Left ventricle myocardium superior (tissue), 1 donor: ENCODE data around the gene KLF6. TPM values are rescaled to one million over a fixed set of nuclear protein-coding genes. Genes with fewer than 3 reads are reported as not detected.

Experiments used
- ATAC-seq: fragments of 200-7000 bp; cut with Tn5 transposase; one replicate; pipeline ENCODE4 v1.9.1; 2020; ENCODE audit warnings: mild to moderate bottlenecking, moderate library complexity
- DNase-seq: peaks from one replicate; pipeline ENCODE4 v3.0.0-alpha.2; 2020
- intact Hi-C: fragments of 100-400 bp; cut with micrococcal nuclease; formaldehyde crosslinking; loops from one replicate; pipeline ENCODE4 v1.11.0; 2022
- total RNA-seq: library from RNA; stranded (reverse); fragmentation: NEBNext Ultra II Directional; extraction: Animal tissue kit (Norgen Biotek cat#: 25700); gene quantifications from one replicate; pipeline ENCODE4 v1.2.1, GENCODE V29; 2021
- donor health status: DM: no; HTN: yes; CAD: no; lungs with severe emphysema.

Gene KLF6
- total RNA-seq, 1 donor from 2014 or later: 62.0 TPM

DNA sequence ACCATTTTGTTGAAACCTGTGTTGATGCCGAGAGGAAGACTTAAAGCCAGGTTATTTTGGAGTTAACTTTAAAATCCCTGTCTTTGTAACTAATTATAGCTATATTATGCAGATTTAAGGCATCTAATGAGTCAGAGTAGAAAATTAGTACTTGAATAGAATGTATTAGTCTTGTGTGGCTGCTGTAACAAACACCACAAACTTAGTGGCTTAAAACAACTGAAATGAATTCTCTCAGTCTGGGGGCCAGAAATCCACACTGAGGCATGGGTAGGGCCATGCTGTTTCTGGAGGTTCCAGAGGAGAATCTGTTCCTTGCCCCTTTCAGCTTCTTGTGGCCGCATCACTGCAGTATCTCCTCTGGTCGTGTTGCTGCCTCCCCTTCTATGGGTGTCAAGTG is 8.5 kb upstream of the KLF6 start:
- DNase-seq (no peak), ATAC-seq (no peak)
- intact Hi-C loops: no loop called here

DNA sequence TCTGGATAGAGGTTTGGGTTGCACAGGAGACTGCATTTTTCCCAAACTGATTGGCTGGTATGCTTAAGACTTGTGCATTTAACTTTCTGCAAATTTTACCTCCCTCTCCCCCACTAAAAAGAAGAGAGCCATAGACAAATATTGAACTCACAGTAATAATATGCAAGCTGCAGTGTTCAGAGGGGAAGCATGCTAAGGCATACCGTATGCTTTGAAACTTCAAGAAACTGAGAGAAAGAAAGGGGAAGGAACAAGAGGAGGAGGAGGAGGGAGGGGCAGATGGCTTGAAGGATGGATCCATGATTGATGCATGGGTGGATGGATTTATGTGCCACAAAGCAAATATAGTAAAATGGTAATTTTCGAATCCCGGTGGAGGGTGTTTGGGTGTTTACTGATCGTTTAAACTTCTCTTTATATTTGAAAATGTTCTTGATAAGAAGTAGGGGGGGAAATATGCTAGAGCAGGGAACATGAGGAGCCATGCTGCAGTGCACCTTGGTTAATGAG is 7.8 kb upstream of the KLF6 start:
- intact Hi-C loops: no loop called here
- ATAC-seq: no peak
- DNase-seq: no peak

DNA sequence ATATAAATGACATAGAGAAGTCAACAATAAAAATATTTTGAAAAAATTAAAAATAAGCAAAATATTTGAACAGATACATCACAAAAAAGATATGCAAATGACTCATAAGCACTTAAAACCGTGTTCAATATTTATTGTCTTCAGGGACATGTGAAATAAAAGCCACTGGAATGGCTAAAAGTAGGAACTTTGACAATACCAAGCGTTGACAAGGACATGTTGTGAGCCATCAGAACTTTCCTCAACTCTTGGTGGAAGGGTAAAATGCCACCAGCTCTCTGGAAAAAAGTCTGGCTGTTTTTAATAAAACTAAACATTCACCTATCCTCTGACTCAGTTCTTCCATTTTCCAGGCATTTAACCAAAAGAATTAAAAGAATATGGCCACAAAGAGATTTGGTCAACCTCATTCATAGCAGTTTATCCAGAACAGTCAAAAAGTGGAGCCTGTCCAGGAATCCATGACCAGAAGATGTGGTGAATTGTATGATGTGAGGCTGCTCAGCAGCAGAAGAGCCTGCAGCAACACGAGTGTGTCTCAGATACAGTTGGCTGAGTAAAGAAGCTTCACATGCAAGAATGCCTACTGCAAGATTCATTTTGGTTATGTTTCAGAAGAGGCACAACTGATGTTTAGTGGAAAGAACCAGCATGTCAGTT is 7.1 kb upstream of the KLF6 start:
- intact Hi-C loops: no loop called here
- no peak for DNase-seq
- no peak for ATAC-seq

DNA sequence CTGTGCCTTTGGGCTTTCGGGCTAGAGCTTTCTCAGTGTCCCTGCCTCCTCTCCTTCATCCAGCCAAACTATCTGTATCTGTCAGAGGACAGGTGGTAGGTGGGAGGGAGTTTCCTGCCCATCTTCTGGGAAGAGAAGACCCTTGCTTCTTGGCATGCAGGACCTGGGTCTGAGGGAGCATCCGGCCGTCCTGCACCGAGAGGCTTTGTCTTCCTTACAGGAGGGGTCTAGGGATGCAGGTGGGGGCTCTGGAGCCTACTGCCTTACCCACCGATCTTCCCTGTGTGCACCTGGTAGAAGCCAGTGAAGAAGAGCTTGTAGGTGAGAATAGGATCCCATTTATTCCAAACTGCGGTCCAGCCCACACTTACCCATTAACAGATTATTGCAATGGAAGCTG is 5.8 kb upstream of the KLF6 start:
- DNase-seq (no peak), ATAC-seq (no peak)
- intact Hi-C loops: no loop called here

DNA sequence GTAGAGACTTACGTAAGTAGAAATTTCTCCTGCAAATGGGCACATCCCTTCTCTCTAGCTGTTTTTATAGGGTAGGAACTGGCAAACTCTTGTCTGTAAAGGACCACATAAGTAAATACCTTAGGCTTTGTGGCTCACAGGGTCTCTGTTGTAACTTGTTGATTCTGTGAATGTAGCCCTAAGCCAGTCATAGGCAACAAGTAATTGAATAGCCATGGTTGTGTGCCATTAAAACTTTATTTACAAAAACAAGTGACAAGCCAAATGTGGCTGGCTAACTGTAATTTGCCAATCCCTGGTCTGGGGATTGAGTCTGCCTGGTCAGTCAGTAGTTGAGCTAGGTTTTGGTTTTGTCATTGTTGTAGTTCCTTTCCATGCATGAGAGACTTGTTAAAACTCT is 5.3 kb upstream of the KLF6 start:
- intact Hi-C loops: no loop called here
- no peak for DNase-seq
- ATAC-seq: no peak

DNA sequence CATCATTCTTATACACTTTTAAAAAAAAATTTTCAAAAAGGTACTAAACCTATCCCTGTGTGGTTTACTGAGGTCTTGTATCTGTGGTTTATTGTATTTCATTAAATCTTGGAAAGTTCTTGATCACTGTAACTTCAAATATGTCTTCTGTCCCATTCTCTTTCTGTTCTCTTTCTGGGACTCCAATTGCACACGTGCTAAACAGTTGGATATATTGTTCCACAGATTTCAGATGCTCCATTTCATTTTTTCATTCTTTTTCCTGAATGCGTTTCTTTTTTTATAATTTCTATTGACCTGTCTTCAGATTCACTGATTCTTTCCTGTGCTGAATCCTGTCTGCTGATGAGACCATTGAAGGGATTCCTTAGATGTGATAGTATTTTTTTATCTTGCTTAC is 4.6 kb upstream of the KLF6 start:
- ATAC-seq (no peak), DNase-seq (no peak)
- intact Hi-C loops: no loop called here

DNA sequence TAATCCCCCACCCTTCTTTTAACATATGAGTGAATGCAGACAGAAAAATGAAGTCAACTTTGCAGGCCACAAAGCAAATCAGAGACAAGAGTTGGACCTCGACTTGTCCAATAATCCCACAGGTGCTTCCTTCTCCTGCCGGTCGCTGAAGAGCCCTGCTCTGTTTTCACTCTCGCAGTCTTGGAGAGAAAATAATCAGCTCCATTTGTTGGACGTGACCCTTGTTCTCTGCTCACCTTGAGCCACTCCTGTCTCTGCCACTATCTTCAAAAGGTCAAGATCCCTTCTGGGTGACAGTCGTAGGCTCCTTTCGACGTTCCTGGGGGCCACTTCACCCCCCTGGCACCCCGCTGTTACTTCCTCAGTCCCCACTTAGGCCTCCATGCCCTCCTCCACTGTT is 2.8 kb upstream of the KLF6 start:
- DNase-seq (no peak), ATAC-seq (no peak)
- intact Hi-C loops: no loop called here

DNA sequence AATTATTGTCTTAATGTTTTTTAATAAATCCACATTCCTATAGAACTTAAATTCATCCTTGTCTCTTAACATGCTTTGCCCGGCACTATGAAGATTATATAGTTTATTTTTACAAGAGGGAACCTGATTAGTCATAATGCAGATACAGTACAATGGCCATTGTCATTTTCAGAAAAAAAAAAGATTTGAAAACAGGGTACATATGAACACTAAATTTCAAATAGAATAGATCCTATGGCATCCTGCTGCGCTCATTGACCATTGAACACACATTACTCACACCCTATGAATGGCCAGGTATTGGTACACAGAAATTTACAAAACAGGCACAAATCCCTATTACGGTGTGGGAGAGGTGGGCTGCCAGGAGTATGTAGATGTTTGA is 2.0 kb upstream of the KLF6 start:
- intact Hi-C loops: no loop called here
- no peak for ATAC-seq
- DNase-seq: no peak

DNA sequence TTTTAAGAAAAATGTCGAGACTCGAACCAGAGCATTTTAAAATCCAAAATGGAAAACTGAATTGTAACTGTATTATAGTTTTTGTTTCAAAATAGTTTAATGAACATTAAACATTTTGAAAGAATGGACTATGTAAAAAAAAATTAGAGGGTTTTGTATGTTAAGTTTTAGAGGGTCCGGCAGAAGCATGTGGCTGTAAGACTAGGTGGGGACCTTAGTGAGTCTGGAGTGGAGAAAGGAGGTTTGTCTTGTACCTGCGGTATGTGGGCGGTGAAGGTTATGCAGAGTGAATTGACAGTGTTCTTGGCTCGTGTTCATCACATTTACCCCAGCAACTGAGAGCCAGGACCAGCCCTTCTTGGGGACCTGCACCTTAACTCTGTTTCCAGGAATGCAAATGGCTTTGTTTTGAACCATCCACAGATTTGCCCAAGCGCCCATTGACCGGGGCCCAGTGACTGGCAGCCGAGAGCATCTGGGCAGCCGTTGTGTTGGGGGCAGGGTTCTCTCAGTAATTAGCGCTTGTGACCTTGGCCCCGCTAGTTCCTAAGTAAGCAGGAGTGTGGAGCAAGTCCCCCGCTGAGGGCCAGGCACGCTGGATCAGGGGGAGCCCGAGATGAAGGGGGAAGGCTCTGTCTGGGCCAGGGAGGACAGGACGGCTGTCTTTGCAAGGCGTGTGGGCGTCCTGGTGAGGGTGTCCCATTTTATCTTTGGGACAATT is 1.4 kb upstream of the KLF6 start:
- DNase-seq: peak; percentile 49
- intact Hi-C loops: no loop called here
- ATAC-seq: no peak

DNA sequence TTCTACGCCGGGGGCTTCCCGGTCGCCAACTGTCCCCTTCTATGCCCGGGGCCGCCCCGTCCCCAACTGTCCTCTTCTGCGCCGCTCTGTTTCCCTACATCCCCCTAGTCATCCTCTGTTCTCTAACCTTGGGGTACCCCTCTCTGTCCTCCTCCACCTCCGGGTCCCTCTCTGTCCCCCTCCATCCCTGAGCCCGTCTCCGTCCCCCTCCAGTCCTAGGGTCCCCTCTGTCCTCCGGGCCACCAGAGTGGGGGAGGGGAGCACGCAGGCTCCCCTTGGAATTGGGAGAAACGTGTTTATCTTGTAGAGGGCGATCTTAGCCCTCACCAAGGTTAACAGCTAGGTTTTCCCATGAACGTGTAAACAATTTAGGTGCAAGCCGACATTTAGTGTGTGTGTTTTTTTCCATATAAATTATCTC is 852 bp upstream of the KLF6 start:
- DNase-seq (peak; percentile 72), ATAC-seq (peak; percentile 6)
- intact Hi-C loops: no loop called here

DNA sequence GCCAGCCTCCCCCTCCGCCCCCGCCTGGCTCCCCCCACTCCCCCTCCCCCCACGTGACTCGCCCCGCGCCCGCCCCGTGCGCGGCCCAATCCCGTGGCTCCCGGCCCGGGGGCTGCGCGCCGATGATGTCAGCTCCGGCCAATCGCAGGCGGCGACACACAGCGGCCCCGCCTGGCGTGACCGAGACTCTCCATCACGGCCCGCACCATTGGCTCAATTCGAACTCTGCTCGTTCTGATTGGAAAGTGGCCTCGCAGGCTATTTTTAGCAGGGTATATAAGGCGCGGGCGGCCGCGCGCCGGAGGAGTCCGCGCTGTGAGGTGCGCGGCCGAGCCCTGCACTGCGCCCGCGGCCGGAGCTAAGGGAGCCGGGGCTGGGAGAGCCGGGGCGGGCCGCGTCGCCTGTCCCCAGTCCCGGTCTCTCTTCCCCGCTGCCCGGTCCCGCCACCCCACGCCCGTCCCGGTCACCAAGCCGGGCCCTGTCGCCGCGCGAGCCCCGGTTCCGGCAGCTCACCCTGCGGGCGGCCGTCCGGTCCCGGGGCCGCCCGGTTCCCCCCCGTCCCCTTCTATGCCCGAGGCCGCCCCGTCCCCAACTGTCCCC is 342 bp upstream of the KLF6 start:
- intact Hi-C loops: no loop called here
- DNase-seq: peak; percentile 100
- ATAC-seq: peak; percentile 81

DNA sequence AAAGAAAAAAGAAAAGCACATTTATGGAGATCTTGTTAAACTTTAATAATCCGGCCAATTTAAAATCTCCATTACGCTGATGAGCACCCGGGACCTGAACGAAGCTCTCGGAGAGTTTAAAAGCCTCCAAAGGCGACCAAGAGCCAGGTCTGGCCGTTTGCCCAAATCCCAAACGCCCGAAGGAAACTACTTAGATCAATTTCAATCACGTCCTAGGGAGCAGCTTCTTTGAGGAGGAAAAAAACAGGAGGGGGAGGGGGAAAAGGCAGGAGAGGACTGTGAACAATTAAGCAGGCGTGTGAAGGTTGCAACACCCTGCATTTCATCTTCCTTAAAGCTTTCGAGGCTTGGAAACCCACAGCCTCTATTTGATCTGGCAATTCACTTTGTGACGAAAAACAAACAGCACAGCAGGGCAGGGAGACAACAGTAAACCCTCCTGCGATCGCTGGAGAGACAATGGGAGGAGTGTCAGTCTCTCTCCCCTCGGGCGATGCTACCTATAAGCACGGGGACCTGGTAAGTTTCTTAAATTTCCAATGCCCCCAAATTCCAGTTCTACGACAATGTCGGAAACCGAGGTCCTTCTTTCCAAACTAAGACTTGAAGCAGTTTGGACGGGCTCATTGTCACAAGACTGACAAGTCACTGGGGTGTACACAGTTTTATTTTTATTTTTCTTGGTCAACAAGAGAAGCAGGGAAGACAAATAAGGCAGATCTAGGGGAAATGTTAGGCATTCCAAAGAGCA is 1.2 kb downstream of the KLF6 start:
- intact Hi-C loops: no loop called here
- DNase-seq (peak; percentile 82), ATAC-seq (peak; percentile 17)

DNA sequence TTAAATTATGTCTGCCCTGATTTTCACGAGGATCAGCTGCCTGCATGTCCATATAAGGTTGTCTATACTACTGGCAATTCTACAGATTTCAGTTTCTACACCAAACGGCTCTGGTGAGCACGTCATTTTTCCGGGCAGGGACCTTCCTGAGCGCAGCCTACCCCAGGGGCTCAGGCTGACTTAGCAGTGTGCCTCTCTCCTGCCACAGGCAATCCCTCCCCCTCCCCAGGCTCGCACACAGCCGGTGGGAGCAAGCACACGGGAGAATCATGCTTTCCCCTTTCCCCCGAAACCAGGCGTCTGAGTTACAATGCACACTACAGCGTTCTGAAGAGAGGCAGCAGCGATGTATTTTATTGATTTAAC is 1.7 kb downstream of the KLF6 start:
- intact Hi-C loops: no loop called here
- DNase-seq: peak; percentile 65
- peak; percentile 12 for ATAC-seq

DNA sequence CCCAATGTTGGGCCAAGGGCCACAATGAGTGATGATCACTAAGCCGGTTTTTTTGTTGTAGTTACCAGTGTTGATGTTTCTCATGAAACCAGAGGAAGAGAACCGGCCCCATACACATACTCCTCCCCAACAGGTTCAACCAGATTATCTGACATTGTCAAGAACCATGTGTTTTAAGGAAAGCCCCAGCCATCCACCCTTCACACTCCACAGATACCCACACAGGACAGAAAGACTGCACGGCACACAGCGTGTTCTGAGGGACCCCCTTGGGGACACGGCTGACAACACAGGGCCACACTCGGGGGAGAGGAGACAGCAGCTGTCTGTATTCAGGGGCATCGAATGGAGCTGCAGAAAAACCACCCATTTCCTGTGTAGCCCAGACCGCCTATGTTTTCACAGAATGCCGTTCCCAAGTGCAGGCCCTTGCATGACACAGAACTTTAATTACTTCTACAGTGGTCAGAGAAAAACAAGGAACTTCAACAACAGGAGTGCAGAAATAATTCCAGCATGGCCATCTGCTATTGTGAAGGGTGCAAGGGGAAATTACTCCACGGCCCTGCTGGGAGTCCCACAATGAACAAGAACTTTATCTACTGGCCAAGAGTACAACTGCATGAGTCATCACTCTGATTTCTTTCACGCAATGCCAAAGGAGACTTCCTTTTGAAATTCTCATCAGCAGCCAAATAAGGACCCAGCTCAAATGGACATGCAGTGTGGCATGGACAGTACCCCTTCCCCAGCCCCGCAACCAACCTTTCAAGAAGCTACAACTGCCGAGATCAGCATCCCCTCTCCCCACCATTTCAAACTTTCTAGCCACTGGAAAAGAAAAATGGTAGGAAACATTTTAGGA is 2.3 kb downstream of the KLF6 start:
- intact Hi-C loops: no loop called here
- ATAC-seq (peak; percentile 65), DNase-seq (peak; percentile 53)

DNA sequence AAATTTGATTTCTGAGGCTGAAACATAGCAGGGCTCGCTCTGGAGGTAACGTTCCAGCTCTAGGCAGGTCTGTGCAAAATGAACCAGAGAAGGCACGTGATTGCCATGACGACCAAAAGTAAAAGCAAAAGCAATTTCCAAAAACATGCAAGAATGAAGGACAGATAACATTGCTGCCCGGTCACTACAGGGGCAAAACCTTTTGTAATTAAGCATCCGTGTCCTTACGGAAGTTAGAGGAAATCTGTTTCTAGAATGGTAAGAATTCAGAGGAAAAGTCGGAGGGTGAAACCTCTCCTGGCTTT is 2.9 kb downstream of the KLF6 start:
- intact Hi-C loops: no loop called here
- DNase-seq: no peak
- ATAC-seq: no peak

DNA sequence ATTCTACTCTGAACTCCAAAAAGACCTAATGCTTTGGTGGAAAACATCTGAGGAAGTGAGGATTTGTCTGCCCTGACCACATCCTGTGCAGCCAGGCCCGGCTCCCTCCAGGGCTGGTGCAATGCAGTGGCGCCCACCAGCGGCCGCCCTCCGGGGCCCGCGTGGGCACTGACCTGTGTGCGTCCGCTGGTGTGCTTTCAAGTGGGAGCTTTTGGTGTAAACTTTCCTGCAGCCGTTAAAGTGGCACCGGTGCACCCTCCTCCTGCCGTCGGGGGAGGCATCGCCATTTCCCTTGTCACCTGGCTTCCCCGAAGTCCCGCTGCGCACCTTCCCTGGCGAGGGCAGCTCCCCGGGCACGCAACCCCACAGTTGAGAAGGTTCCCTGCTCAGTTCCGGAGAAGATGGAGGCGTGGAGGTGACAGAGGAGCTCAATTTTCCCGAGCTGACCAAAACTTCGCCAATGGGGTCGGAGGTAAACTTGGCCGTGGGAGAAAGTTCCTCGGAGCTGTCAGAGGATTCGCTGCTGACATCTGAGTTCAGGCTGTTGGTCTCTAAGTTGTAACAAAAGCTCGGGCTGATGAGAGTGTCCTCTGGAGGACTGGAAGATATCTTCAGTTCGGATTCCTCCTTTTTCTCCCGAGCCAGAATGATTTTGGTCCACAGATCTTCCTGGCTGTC is 3.4 kb downstream of the KLF6 start:
- intact Hi-C loops: no loop called here
- no peak for ATAC-seq
- peak; percentile 75 for DNase-seq

DNA sequence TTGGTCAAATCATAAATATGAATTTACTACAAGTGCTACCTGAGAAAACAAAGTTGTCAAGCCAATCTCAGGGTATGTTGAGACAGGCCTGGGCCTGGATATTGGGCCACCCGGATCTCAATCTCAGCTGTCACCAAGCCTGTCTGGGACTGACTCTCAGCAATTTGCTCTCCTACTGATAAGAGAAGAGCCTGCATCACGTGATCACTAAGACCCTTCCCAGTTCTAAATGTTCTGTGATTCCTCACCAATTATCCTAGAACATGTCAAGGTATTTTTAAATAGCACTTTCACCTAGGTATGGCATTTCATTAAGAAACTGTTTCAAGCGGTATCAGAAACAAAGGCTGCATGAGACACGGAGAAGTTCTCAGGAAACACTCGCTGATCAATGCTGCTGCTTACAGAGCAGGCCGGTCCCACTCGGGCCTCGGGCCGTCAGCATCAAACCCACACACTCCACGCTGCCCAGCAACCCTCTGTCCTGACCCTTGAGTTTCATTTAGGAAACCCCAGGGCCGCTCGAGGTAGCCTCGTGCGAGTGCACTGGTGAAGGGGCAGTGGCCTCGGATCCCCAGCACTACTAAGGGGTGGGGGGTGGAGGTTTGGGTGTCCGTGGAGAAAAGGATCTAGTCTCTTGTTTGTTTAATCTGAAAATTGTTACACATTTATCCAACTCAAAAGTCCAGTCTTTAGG is 4.1 kb downstream of the KLF6 start:
- DNase-seq: no peak
- intact Hi-C loops: no loop called here
- no peak for ATAC-seq
